Peyer's patch (tissue), 4 donors: ENCODE measurements around the gene HDAC4. TPM values are rescaled to one million over a fixed set of nuclear protein-coding genes. Genes with fewer than 3 reads are reported as not detected.

ENCODE experiments used
- DNase-seq, 3 donors: peaks; one replicate each; pipeline ENCODE4 v3.0.0-alpha.2; 2017 to 2019
- H3K27ac ChIP-seq, 4 donors: fragments of 200-600 bp; sonication (generic); one replicate each; pipeline ENCODE4 v1.5.1; 2016 to 2019
- H3K27me3 ChIP-seq, 2 donors: fragments of 200-600 bp; sonication (generic); one replicate each; pipeline ENCODE4 v1.5.1; 2019
- H3K36me3 ChIP-seq, 3 donors: fragments of 200-600 bp; sonication (generic); one replicate each; pipeline ENCODE4 v1.5.1; 2016 to 2019
- H3K4me1 ChIP-seq, 4 donors: fragments of 200-600 bp; sonication (generic); one replicate each; pipeline ENCODE4 v1.5.1; 2016 to 2019
- H3K4me3 ChIP-seq, 4 donors: fragments of 200-600 bp; sonication (generic); 1 replicate in 3 of 4; 2 replicates in 1 of 4; pipeline ENCODE4 v1.5.1; 2016 to 2019; ENCODE audit warnings: mild to moderate bottlenecking in 1 of 4
- H3K9me3 ChIP-seq, 4 donors: fragments of 200-600 bp; sonication (generic); one replicate each; pipeline ENCODE4 v1.5.1; 2016 to 2019; ENCODE audit warnings: mild to moderate bottlenecking in 1 of 4
- CTCF ChIP-seq, 6 experiments: fragments of 450-650 bp in 4 of 6; fragments of 200-600 bp in 2 of 6; sonication (generic) in 1 of 6; IDR thresholded peaks; one replicate each; pipeline ENCODE4 v1.5.1; 2017 to 2019; ENCODE audit warnings: antibody characterized with exemption in 6 of 6, mild to moderate bottlenecking in 3 of 6, moderate library complexity in 1 of 6
- POLR2A ChIP-seq, 2 donors: fragments of 450-650 bp; IDR thresholded peaks; one replicate each; pipeline ENCODE4 v1.5.1; 2017; ENCODE audit warnings: antibody characterized with exemption in 2 of 2, mild to moderate bottlenecking in 2 of 2, moderate library complexity in 2 of 2
- total RNA-seq, 4 donors: library from RNA; depleted of rRNA; stranded (reverse); fragments of >200 nt; gene quantifications; one replicate each; pipeline ENCODE4 v1.1.0, GENCODE V29; 2016

The HDAC4 gene
- total RNA-seq, 4 donors from 2014 or later = 28.9 to 198 (median 102) TPM

GRCh38 chr2:239096676-239097427 is 304.0 kb downstream of the HDAC4 start:
- TF ChIP-seq CTCF (IDR thresholded peaks at IDR 0.05) (no peak), POLR2A (IDR thresholded peaks at IDR 0.05) (no peak)

GRCh38 chr2:239095460-239096081 is 305.2 kb downstream of the HDAC4 start:
- Histone ChIP-seq H3K36me3 (peaks cover 0 to 40% (median 0%) of the 10 kb centered on the region in 3 donors), H3K27me3 (no peaks in the 10 kb centered on the region), H3K9me3 (no peaks in the 10 kb centered on the region), H3K4me1 (no peaks in the 10 kb centered on the region), H3K4me3 (no peak overlapping the region), H3K27ac (no peak overlapping the region)
- TF ChIP-seq CTCF (IDR thresholded peaks at IDR 0.05) = no peak
- TF ChIP-seq POLR2A (IDR thresholded peaks at IDR 0.05) = no peak
- no peak for DNase-seq

More at GRCh38 chr2:239096676-239097427, 304.0 kb downstream of the HDAC4 start:
- no peak overlapping the region for H3K4me3 ChIP-seq
- H3K36me3 ChIP-seq = peaks cover 0 to 43% (median 0%) of the 10 kb centered on the region in 3 donors
- H3K27ac ChIP-seq = no peak overlapping the region
- H3K27me3 ChIP-seq = no peaks in the 10 kb centered on the region
- H3K9me3 ChIP-seq = no peaks in the 10 kb centered on the region
- DNase-seq = no peak
- H3K4me1 ChIP-seq = no peaks in the 10 kb centered on the region

GRCh38 chr2:239094867-239095266 is 306.0 kb downstream of the HDAC4 start:
- TF ChIP-seq POLR2A (IDR thresholded peaks at IDR 0.05) (no peak), CTCF (IDR thresholded peaks at IDR 0.05) (no peak)
- Histone ChIP-seq H3K36me3 (peaks cover 0 to 36% (median 0%) of the 10 kb centered on the region in 3 donors), H3K9me3 (no peaks in the 10 kb centered on the region), H3K4me1 (no peaks in the 10 kb centered on the region), H3K4me3 (no peak overlapping the region), H3K27ac (no peak overlapping the region), H3K27me3 (no peaks in the 10 kb centered on the region)
- no peak for DNase-seq

- TF ChIP-seq CTCF (IDR thresholded peaks at IDR 0.05) = no peak
- TF ChIP-seq POLR2A (IDR thresholded peaks at IDR 0.05) = no peak
- H3K9me3 ChIP-seq = no peaks in the 10 kb centered on the region
- peaks cover 0 to 27% (median 0%) of the 10 kb centered on the region in 3 donors for H3K36me3 ChIP-seq
- H3K4me3 ChIP-seq = no peak overlapping the region
- H3K4me1 ChIP-seq = no peaks in the 10 kb centered on the region
- no peak overlapping the region for H3K27ac ChIP-seq
- DNase-seq = no peak
- H3K27me3 ChIP-seq = no peaks in the 10 kb centered on the region
Observed at GRCh38 chr2:239093952-239094351, 306.9 kb downstream of the HDAC4 start.

GRCh38 chr2:239093542-239093941 is 307.3 kb downstream of the HDAC4 start:
- no peak for TF ChIP-seq POLR2A (IDR thresholded peaks at IDR 0.05)
- TF ChIP-seq CTCF (IDR thresholded peaks at IDR 0.05) = no peak
- H3K36me3 ChIP-seq = peaks cover 0 to 27% (median 0%) of the 10 kb centered on the region in 3 donors

More at GRCh38 chr2:239093542-239093941, 307.3 kb downstream of the HDAC4 start:
- Histone ChIP-seq H3K4me1 (no peaks in the 10 kb centered on the region), H3K27ac (no peak overlapping the region), H3K4me3 (no peak overlapping the region), H3K9me3 (no peaks in the 10 kb centered on the region), H3K27me3 (no peaks in the 10 kb centered on the region)
- DNase-seq = no peak
